K562 (cell line): ENCODE measurements around the gene RHOB.

Experiments
- CBFB ChIP-seq: sonication (generic); formaldehyde crosslinking; IDR thresholded peaks from 2 replicates; pipeline ENCODE4 v1.4.0; 2020; ENCODE audit warnings: mild to moderate bottlenecking, missing genetic modification reagents
- CHD1 ChIP-seq: fragments of 200-600 bp; sonication (generic); IDR thresholded peaks from one replicate; pipeline ENCODE4 v1.6.1; 2012; ENCODE audit warnings: mild to moderate bottlenecking, moderate library complexity, low read length, inconsistent platforms
- CTBP1 ChIP-seq: fragments of 450-650 bp; IDR thresholded peaks from 2 replicates; pipeline ENCODE4 v1.6.1; 2016; ENCODE audit warnings: borderline replicate concordance
- CTCF ChIP-seq, 3 experiments: IDR thresholded peaks in 2 of 3; conservative IDR thresholded peaks in 1 of 3; 2 replicates each; pipeline ENCODE4 v1.5.1; 2011 to 2012; ENCODE audit warnings: low read length in 3 of 3, mild to moderate bottlenecking in 3 of 3, control low read depth in 2 of 3, improper control_type of control experiment in 1 of 3, inconsistent platforms in 1 of 3, low read depth in 1 of 3, mixed read lengths in 1 of 3, moderate library complexity in 1 of 3; ENCODE audit not compliant: insufficient read depth in 2 of 3
- DPF2 ChIP-seq: fragments of 450-650 bp; IDR thresholded peaks from 2 replicates; pipeline ENCODE4 v1.6.1; 2016
- EZH2 ChIP-seq: IDR thresholded peaks from 2 replicates; pipeline ENCODE4 v1.6.1; 2012; ENCODE audit warnings: low read depth, mild to moderate bottlenecking, inconsistent platforms, low read length, borderline replicate concordance
- HDAC6 ChIP-seq: IDR thresholded peaks from 2 replicates; pipeline ENCODE4 v1.6.1; 2012; ENCODE audit warnings: low read depth, mild to moderate bottlenecking, control low read depth, inconsistent platforms, low read length, moderate library complexity
- POLR2B ChIP-seq: fragments of 450-650 bp; IDR thresholded peaks from 2 replicates; pipeline ENCODE4 v1.6.1; 2018; ENCODE audit warnings: low read depth; ENCODE audit not compliant: partially characterized antibody
- SMC3 ChIP-seq: conservative IDR thresholded peaks from 2 replicates; pipeline ENCODE4 v1.6.1; 2011; ENCODE audit warnings: low read depth, low read length, improper control_type of control experiment; ENCODE audit not compliant: insufficient read depth
- ZNF232 ChIP-seq: sonication (generic); formaldehyde crosslinking; IDR thresholded peaks from 2 replicates; pipeline ENCODE4 v1.8.0; 2022; ENCODE audit warnings: mild to moderate bottlenecking, missing genetic modification reagents
- TF ChIP-seq, protein P1 (sequence below): fragments of 250-450 bp; sonication (Bioruptor Pico); IDR thresholded peaks from 2 replicates; pipeline ENCODE4 v1.5.0; 2020; ENCODE audit warnings: mild to moderate bottlenecking, borderline replicate concordance

- TF ChIP-seq EZH2, result no peak
- no peak for TF ChIP-seq POLR2B
- no peak for TF ChIP-seq CTCF (IDR thresholded peaks at IDR 0.05 in 2 of 3, conservative IDR thresholded peaks at IDR 0.05 in 1 of 3; ENCODE audit: insufficient read depth in 2 of 3, low read depth in 1 of 3, low read length in 3 of 3)
- no peak for TF ChIP-seq DPF2
- no peak for TF ChIP-seq ZNF232 (CRISPR knock-in tag)
- no peak for TF ChIP-seq CTBP1
- TF ChIP-seq SMC3, result no peak
- TF ChIP-seq HDAC6, result no peak
- TF ChIP-seq, protein P1, sequence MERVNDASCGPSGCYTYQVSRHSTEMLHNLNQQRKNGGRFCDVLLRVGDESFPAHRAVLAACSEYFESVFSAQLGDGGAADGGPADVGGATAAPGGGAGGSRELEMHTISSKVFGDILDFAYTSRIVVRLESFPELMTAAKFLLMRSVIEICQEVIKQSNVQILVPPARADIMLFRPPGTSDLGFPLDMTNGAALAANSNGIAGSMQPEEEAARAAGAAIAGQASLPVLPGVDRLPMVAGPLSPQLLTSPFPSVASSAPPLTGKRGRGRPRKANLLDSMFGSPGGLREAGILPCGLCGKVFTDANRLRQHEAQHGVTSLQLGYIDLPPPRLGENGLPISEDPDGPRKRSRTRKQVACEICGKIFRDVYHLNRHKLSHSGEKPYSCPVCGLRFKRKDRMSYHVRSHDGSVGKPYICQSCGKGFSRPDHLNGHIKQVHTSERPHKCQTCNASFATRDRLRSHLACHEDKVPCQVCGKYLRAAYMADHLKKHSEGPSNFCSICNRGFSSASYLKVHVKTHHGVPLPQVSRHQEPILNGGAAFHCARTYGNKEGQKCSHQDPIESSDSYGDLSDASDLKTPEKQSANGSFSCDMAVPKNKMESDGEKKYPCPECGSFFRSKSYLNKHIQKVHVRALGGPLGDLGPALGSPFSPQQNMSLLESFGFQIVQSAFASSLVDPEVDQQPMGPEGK (CRISPR knock-in tag), result no peak
- TF ChIP-seq CBFB (CRISPR knock-in tag), result no peak
- TF ChIP-seq CHD1, result no peak
These were observed 46.6 kb upstream of the RHOB start for GRCh38 chr2:20400306-20400705.
